ENCODE data around the gene LRGUK.
"Not testable (repeated sequence)": the region's sequence is repeated elsewhere in the genome, so short reads cannot be mapped to it uniquely, and the experiment has no call there.

- TF ChIP-seq CTCF, POLR2A (IDR thresholded peaks at IDR 0.05): not testable (repeated sequence)
Measured at GRCh38 chr7:134295982-134296381, 168.8 kb downstream of the LRGUK start.

All from esophagus squamous epithelium (tissue), 4 donors.